HG03378 (cell line): ENCODE data around the gene THADA.
"Not testable (repeated sequence)": the region's sequence is repeated elsewhere in the genome, so short reads cannot be mapped to it uniquely, and the experiment has no call there.

Experiments
- ATAC-seq: cut with Tn5 transposase; IDR thresholded peaks from one replicate; pipeline ENCODE4 v1.9.1; 2021; ENCODE audit warnings: mild to moderate bottlenecking, moderate library complexity; ENCODE audit not compliant: unreplicated experiment

Gene THADA

DNA sequence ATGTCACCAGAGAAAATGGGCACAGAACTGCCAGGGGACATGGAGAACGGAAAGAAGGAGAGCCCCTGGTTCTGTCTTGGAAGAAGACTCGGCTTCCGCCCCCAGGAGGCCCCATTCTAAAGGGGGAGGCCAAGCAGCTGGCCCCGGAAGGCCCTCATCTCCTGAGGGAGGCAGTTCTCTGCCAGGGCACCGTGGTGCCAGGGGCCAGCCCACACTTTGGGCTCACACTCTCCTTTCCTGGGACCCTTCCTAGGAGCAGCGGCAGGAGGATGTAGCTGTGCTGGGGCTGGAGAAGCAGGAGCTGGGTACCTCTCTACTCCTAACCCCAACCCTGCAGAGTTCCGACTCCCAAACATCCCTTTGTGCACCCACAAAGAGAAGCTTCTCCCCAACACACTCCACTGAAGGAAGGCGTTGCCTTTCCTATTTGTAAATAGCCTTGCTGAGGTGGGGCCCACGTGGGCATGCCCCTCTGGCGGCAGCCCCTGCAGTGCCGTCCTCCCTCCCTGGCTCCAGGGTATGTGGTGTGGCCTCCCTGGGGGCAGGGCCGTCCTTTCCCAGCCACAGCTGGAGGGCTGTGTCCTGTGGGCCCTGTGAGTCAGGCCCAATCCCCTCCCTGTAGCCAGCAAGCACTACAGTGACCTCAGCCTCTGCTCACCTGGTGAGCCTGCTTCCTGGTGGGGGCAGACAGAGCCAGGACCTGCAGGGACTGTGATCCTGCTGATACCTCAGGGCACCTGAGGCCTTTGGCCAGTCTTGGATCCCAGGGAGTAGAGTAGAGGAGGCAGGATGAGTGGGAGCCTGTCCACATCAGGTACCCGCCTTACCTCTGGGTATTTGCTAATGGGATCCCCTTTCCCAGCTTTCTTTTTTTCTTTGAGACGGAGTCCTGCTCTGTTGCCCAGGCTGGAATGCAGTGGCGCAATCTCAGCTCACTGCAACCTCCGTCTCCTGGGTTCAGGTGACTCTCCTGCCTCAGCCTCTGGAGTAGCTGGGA lies 396.0 kb downstream of the THADA start:
- no peak for ATAC-seq

DNA sequence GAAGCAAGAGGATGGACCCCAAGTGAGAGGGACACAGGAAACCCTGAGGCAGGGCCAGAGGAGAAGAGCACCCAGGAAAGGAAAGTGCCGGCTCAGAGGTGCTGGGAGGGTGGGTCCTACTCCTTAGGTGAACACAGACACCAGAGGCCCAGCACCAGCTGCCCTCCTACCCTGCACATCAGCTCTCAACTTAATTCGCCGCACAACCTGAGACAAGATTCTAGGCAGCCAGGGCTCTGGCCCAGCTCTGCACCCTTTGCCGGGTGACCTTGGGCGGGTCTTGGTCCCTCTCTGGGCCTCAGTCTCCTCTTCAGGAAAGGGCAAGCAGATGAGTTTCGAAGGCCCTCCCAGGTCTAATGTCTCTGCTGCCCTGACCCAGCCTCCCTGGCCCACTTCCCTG lies 397.6 kb downstream of the THADA start:
- ATAC-seq, result no peak

DNA sequence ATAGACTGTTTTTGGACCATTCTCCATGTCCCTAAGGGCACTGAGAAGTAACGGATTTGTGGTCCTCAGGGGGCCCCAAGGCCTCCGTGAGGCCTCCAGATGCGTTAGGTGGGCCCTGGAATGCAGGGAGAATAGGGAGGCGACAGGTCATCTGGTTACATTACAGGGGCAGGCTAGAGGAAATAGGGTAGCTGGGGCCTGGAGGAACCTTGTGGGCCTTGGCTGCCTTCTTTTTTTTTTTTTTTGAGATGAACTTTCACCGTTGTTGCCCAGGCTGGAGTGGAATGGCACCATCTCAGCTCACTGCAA lies 398.3 kb downstream of the THADA start:
- no peak for ATAC-seq

DNA sequence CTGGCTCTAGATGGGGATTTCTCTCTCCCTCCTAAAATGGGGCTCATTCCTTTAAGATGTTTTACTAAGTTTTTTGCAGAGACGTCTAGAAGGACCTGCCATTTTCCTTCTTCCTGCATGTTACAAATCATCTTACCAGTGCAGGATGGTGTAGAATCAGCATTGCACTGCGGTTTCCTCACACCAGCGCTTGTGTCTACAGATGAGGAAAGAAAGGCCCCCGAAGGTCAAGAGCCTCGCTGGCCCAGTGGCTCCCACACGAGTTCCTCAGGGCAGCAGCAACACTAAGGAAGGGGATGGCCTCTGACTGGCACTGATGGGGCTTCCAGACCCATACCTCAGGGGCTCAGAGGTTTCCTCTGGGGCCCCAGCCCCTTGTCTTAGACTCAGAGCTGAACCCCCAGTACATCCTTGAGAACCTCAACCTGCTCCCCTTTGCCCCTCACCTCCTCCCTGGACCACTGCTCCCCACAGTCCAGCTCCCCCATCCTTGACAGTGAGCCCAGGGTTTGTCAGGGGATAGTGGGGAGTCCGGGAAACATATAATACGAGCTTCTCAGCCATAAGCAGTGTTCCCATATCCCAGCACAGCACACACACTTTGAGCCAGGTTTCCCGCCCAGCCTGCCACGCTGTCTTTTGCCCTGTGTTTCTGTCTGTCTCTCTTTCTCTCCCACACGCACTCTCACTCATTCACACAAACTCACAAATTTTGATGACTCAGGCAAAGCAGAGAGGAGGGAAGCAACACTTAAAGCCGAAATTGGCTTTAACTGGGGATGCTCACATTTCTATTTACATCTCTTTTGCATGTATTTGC lies 398.9 kb downstream of the THADA start:
- ATAC-seq, result no peak

DNA sequence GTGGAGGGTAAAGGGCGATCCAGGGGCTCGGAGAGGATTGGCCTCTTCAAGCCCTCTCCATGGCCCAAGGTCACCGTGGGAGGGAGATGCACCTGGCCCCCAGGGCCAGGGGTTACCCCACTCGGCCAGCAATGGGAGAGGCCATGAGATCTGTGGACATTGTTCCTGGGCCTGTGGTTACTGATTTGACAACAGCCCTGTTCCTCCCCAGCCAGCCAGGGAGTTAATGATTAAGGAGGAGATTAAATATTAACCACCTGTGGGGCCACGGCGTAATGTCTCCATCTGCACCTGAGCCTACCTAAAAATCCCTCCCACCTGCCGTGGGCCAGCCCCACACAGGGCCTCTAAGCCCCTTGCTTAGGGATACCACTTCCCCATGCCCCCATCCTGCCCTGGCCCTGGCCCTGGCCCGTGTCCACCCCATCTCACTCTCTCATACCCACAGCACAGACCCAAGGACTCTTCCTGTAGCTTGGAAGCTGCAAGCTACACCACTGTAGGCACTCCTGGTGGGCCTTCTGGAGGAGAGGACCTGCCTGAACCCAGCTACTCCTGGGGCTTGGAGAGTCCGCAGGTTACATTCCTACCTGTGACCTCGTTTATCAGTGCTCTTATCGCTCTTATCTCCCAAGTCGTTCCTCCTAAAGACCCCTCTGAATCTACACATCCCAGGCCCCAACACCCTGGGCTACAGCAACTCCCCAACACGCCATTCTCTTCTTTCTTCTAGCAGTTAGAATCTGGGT lies 401.5 kb downstream of the THADA start:
- peak; percentile 62 for ATAC-seq

DNA sequence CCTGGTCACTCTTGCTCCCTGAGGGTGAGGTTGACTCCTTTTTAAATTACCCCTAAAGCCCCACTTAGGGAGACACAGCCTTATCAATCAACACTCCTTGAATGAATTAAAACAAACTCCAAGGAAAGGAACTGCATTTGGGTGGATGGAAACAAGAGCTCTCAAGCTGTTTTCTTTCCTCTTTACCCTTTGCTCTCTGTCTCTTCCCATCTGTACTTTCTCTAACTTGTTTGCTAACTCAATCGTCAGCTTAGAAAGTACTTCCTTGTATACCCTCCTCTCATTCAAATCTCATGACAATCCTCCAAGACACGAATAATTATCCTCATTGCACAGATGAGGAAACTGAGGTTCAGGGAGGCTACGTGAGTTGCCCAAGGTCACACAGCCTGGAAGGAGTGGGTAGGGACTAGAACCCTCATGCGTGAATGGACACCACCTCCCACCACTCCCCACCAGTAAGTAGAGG lies 402.2 kb downstream of the THADA start:
- no peak for ATAC-seq

DNA sequence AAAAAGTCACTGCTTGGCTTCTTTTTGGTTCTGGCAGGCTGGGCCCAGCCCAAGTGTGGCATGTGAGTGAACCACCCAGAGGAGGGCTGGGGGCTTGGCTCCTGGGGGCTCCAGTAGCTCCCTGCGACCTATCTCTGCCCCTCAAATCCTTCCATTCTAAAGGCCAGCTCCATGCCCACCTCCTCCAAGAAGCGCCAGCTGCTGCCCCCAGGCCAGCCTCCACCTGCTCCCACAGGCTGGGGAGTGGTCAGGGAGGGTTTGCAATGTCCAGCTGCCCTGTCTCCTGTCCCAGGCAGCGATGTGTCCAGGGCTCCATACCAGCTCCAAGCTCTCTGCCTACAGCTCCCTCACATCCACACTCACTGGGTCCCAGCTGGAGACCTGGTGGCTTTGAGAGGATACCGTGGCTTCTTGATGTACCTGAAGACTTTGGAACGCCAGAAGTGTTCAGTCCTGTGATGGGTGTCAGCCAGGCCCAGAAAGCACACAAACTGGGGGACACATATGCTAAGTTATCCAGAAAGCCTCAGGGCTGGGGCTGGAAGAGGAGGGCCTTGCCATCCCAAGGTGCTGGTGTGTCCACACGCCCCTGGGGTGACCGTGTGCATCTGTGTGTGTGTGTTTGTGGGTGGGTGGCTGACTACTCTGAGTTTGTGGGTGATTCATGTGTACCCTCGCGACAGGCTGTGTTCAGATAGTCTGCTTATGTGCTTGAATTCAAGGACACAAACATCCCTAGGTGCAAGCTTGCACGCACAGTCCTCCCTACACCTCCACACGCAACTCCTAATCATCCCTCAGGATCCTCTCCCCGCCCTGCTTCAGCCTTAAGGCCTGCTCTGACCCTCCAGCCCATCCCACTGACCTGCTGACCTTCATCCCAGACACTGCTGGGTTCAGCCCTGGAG lies 402.8 kb downstream of the THADA start:
- no peak for ATAC-seq

DNA sequence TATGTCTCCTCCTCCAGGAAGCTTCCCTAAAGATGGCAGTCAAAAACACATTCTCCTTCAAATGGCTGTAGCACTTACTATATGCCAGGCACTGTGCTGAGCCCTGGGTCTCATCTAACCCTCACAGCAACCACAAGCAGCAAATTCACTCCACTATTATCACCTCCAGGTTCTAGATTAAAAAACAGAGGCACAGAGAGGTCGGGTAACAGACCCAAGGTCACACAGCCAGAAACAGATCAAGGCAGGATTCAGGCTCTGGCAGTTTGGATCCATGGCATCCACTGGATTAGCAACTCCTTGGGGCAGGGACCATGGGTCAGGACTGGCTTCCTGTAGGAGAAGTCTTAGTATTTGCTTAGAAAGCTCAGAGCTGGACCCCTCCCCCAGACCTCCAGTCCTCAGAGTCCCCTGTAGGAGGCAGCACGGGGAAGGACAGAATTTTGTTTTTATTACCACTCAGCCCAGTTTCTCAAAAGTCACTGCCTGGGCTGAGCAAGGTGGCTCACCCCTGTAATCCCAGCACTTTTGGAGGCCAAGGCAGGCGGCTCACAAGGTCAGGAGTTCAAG lies 403.8 kb downstream of the THADA start:
- ATAC-seq, result no peak

DNA sequence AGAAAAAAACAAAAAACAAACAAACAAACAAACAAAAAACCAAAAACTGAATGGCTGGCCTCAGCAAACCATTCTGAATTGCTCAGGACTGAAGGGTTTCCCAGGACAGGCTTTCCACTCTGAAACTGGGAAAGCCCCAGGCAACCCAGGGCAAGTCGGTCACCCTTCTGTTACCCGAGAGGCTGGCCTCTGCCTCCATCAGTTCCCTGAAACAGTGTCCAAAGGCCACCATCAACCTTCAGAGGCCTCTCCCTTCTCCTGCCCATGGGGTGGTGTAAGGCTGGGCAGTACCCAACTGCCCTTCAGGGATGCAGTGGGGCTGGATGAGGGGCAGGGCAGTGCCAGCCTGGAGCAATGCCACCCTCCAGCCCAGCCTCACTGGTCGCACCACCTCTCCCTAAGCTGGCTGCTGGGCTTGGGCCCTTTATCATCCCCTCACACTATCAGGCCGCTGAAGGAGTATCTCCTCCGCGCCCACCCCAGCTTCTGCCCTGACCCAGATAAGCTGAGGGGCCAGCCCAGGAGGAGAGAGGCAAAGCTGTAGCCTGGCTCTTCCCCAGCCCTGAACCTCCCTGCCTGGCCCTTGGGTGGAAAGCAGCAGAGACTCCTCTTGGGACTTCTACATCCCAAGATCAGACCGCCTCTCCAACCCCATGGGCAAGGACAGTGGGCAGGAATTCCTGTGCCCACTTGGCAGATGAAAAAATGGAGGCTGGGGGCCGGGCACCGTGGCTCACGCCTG lies 405.4 kb downstream of the THADA start:
- no peak for ATAC-seq

DNA sequence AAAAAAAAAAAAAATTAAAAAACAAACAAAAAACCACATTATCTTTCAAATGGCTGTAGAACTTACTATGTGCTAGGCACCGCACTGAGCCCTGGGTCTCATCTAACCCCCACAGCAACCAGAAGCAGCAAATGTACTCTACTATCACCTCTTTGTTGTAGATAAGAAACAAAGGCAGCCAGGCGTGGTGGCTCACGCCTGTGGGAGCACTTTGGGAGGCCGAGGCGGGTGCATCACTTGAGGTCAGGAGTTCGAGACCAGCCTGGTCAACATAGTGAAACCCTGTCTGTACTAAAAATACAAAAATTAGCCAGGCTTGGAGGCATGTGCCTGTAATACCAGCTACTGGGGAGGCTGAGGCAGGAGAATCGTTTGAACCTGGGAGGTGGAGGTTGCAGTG lies 406.0 kb downstream of the THADA start:
- not testable (repeated sequence) for ATAC-seq

DNA sequence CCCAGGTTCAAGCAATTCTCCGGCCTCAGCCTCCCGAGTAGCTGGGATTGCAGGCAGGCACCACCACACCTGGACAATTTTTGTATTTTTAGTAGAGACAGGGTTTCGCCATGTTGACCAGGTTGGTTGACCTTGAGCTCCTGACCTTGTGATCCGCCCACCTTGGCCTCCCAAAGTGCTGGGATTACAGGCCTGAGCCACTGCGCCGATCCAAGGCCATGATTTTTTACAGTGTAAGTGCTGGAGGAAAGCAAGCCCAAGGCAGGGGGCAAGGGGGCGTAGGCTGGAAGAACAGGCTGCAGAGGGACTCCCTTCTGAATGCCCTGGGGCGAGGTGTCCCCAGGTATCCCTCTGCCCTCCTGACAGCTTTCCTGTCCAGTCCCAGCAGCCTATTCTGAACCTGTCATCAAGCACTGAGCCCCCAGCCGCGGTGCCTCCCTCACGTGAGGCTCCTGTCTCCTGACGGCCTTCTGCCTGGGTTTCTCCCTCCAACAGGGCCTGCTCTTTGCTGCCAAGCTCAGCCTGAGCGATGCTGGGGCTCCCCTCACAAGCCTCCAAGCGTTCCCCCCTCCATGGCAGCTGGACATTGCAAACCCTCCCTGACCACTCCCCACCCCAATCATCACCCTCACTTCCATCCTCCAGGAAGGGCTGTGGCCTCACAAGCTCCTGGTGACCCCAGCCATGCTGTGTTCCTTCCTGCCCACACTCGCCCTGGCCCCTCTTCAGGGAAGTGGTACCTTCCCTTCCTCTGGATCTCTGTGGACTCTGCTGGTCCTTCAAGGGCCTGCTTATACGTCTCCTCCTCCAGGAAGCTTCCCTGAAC lies 407.1 kb downstream of the THADA start:
- ATAC-seq, result no peak

DNA sequence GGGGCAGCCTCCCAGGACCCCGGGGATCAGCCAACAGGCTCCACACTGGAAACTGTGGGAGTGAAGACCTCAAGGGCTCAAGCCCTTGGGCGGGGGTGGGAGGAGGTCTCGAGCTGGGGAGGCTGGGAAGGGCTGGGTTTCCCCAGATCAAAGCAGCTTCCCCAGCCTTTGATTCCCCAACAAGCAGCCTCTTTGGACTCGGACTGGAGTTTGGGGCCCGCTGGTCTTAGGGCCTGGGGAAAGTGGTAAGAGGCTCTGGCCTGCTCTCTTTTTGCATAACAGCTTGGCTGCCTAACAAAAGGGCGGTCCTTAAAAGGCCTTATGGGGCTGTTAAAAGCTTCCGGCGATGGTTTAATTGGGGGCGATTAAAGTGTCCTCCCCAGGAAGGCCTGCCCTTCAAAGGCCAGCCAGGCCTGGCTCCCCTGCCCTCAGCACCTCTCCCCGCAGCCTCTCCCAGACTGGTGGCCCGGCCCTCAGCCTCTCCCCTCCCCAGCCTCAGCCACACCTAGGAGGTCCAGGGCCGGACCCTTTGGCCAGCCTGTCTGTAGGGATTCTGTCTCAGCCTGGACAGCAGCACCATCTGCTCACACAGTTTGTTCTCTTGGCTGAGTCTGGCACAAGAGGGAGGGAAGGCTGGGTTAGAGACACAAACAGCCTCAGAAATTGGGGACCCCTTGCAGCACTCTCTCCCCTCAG lies 409.0 kb downstream of the THADA start:
- ATAC-seq, result no peak

DNA sequence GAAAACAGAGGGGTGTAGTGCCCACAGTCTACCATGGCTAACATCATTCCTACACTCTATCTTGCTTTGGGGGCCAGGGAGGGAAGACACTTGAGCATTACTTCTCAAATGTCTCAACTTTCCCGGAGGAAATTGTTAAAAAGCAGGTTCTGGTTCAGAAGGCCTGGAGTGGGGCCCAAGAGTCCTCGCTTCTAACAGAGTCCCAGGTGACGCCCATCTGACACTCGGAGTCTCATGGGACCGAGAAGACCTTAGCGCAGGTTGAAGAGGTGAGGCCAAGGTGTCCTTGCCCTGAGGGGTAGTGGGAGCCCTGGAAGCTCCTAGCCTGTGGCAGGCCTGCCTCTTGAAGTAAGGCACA lies 409.5 kb downstream of the THADA start:
- no peak for ATAC-seq

DNA sequence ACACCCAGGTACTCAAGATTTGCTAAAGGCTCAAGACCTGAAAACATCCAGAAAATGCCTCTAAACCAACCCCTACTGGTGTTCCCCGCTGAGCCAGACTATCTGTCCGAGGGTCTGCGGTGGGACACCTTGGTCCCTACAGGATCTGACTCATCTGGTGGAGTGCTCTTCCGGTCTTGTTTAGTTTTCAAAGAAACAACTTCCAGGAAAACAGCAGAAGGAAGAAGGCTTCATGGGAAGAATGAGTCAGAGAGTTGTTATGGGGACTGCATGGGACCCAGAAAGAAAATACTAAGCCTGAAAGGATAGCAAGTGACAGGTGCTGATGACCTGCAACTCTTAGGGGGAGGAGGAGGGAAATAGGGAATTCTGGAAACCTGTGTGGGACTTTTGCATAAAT lies 410.7 kb downstream of the THADA start:
- ATAC-seq, result no peak

DNA sequence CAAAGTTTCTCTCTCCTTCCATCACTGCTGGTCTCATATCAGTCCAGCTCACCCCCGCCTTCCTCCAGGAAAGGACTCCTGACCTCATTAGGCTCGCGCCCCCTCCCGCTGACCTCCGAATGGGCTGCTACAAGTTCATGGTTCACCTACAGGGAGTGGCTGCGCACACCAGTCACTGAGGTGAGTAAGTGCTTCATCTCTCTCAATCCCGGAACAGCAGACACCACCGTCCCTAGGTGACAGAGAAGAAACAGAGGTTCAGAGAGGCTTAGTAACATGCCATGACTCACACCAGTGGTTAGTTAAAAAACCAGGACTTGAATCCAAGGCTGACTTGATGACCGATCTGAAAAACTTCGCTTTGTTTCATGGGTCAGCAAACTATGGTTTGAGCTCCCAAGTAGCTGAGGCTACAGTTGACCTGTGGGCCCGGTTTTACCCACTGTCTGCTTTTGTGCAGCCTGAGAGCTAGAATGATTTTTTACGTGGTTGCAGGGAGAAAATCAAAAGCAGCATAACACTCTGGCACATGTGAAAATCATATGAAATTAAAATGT lies 411.4 kb downstream of the THADA start:
- ATAC-seq, result no peak

DNA sequence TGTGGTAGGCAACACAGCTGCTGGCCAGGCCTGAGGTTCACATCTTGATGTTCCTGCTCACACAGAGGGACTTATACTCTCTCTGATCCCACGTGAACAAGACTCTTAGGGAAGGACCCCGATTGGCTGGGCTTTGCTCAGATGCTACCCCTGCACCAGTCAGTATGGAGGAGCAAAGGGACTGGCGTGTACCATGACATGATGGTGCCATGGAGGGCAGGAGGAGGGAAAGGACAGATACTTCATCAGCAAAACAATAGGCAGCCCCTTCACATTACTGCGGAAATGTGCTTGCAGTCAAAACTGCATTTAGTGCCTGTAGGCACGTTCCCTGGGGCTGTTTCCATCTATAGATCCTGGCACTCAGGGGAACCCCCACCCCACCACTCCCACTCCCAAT lies 412.1 kb downstream of the THADA start:
- no peak for ATAC-seq

DNA sequence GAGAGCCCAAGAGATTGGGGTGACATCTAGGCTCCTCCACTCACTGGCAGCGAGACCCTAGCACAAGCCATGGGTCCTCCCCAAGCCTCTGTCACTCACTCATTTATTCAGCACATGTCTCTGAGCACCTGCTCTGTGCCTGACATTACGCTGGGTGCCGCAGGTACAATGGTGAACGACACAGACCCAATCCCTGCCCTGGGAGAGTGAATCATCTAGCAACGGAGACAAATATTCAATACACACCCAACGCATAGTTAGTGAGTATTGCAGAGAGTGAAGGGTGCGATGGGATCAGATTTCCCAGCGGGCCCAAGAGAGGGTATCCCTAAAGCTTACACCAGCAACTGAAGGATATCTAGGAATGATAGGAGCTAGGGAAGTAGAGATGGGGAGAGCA lies 414.9 kb downstream of the THADA start:
- no peak for ATAC-seq
